GM10248 (cell line): ENCODE data around the gene ASXL1.
"Not testable (repeated sequence)": the region's sequence is repeated elsewhere in the genome, so short reads cannot be mapped to it uniquely, and the experiment has no call there.

Experiments
- CTCF ChIA-PET: fragments of 300-600 bp; sonication (Branson Sonifier 250); formaldehyde crosslinking; extraction: SDS; loops from one replicate; lab custom pipeline; 2021; ENCODE audit warnings: antibody characterized with exemption; lab: Yijun Ruan, JAX
- POLR2A ChIA-PET: fragments of 350-650 bp; sonication (Branson Sonifier 250); formaldehyde crosslinking; extraction: SDS; loops from one replicate; lab custom pipeline; 2020; ENCODE audit warnings: antibody characterized with exemption; lab: Yijun Ruan, JAX
- DNase-seq: peaks from one replicate; pipeline ENCODE4 v3.0.0; 2012; ENCODE audit errors: extremely low spot score
- CTCF ChIP-seq: IDR thresholded peaks from 2 replicates; pipeline ENCODE4 v1.5.1; 2012; ENCODE audit warnings: mild to moderate bottlenecking, low read depth; ENCODE audit errors: extremely low read depth, missing control alignments, control extremely low read depth

ASXL1 gene

DNA sequence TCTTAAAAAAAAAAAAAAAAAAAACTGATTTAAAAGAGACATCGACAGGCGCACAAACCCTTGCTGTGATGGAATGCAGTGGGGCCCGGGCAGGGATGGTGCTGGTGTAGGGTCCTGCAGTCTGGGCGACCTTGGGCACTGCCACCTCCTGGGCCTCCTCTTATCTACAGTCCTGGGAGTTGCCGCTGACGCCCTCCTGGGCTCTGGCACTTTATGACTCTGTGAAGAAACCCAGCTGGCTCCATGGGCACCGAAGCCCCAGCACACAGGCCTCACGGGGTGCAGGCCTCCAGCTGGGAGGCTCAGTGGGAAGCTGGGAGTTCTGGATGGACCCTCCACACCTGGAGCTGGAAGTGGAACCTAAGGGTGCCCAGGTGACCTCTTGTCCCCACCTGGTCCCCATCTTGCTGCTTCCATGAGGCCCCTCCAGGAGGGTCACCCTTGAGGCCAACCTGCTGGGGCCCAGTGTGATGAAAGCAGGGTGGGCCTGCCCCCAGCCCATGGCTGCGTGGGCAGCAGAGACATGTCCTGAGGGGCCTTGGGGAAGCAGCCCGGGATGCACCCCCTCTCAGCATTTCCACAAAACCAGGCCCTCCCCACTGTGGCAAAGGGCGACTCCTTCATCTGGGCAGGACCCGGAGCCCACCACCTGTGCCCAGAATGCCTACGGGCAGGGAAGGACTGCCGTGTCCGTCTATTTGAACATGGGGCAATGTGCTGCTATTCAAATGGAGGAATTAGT, 104.9 kb downstream of the ASXL1 start:
- TF ChIP-seq CTCF = no peak
- DNase-seq = no peak
- POLR2A ChIA-PET = no interaction called here
- CTCF ChIA-PET = no interaction called here

DNA sequence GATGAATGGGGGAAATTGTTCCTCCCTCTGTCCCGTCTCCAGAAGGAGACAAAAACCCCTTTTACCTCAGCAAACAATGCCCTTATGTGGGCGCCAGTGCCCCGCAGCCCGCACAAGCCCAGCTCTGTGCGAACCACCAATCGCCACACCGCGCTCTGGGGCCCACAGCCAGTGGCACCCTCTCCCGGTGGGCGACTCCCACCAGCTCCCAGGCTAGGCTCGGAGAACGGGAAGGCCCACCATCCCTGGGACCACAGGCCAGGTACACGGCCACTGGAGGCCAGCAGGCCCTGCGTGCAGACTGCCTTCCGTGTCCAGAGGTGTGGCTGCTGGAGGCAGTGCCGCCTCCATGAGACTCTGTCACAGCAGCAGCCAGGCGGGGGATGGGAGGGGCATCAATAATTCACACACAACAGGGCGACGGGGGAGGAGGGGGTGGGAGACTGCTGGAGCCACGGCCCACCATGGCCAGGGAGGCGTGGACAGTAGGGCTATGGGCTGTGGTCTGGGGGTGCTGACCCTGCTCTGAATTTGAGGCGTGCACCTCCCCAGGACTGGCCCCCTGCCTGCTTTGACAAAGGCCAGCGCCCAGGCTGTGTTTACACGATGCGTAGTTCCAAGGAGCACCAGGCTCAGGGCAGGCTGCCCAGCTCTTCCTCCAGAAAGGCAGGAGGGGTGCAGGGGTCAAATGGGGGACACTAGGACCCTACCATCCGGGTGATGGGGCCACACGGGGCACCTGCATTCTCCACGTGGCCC, 105.7 kb downstream of the ASXL1 start:
- POLR2A ChIA-PET = no interaction called here
- no peak for DNase-seq
- CTCF ChIA-PET = interaction anchor here (1.2 kb wide), 1 partner anchor 92 kb away, joined by 3 read pairs; no protein-coding TSS in a partner anchor
- no peak for TF ChIP-seq CTCF

- CTCF ChIA-PET = interaction anchor here (1.2 kb wide), 1 partner anchor 92 kb away, joined by 3 read pairs; no protein-coding TSS in a partner anchor
- no peak for TF ChIP-seq CTCF
- POLR2A ChIA-PET = no interaction called here
- DNase-seq = no peak
Observed at GRCh38 chr20:32464401-32465091, 106.4 kb downstream of the ASXL1 start.

DNA sequence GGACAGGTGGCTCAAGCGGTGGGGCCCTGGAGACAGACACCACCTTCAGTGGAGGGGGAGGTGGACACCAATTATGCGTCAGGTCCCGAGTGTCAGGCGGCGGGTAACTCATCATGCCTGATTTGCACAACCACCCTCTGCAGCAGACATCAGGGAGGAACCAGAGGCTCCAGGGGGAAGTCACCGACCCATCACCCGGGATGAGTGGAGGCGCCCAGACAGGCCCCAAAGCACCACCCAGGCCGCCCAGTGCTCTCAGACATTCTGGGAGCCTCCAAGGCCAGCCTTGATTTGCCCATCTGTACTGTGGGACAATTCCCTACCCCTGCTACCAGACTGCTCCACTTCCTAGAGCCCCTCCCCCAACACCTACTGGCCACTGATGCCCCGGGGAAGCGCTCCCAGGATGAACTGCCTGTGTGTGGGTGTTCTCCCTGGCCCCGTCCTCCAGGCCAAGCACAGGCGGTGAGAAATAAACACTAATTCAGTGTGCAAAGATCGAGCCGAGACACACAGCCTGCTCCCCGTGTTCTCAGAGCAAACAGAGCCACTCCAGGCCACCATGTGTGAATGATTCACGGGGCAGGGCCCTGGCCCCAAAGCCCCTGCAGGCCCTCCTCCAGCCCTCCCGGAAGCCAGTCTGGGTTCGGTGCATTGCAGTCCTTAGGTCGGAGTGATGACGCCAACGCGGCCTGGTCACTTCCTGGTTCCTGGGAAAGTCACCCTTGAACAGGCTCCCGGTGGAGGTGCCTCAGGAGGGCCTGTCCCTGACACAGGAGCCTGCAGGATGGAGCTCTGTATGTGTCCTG, 107.2 kb downstream of the ASXL1 start:
- CTCF ChIA-PET = interaction anchor here (1.1 to 1.3 kb wide), 3 partner anchors 9 to 91 kb away, joined by 3 to 7 read pairs (median 3); no protein-coding TSS in a partner anchor
- no peak for DNase-seq

DNA sequence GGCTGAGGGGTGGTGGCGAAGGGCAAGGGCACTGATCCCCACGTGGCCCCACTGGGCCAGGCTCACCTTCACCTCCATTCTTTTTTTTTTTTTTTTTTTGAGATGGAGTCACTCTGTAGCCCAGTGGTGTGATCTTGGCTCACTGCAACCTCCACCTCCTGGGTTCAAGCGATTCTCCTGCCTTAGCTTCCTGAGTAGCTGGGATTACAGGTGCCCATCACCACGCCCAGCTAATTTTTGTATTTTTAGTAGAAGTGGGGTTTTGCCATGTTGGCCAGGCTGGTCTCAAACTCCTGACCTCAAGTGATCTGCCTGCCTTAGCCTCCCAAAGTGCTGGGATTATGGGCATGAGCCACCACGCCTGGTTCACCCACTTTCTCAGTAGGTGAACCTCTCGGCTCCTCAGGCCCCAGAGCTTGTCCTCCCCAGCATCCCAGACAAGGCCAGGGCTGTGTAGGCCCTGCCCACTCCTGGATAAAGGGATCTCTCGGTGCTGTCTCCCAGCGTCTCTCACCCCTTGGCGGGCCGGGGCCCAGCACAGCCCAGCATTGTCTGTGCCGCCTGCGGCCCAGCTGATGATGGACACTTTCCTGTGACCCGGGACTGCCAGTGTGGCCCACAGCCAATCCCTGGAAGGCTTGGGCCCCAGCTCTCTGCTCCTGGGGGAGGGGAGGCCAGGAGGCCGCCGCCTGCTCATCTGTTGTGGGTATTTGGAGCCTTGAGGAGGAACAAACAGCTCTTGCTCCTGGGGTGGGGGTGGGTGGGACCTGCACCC, 108.0 kb downstream of the ASXL1 start:
- CTCF ChIA-PET = interaction anchor here (1.1 to 1.3 kb wide), 2 partner anchors 10 to 24 kb away, joined by 3 to 7 read pairs; no protein-coding TSS in a partner anchor
- DNase-seq, POLR2A ChIA-PET: not testable (repeated sequence)

More for the DNA sequence above, 107.2 kb downstream of the ASXL1 start:
- POLR2A ChIA-PET = no interaction called here
- TF ChIP-seq CTCF = no peak
